ENCODE data around the gene PRX.

GRCh38 chr19:40414542-40415535, 1.7 kb upstream of the PRX start:
- TF ChIP-seq POLR2A (IDR thresholded peaks at IDR 0.05; ENCODE audit: low read length) (no peak), GATA1 (IDR thresholded peaks at IDR 0.05; ENCODE audit: low read depth, low read length) (no peak)

Measured in erythroblast (primary cell).